Caco-2 (cell line): ENCODE results near the gene ARHGAP29. TPM values are rescaled to one million over a fixed set of nuclear protein-coding genes. Genes with fewer than 3 reads are reported as not detected.

Experiments used
- BruUV-seq: library from RNA; stranded (reverse); fragments of 400-500 nt; replicated peaks from 2 replicates; lab custom pipeline; 2021; lab: Mats Ljungman, UMichigan
- CTCF ChIA-PET: fragments of 300-600 bp; sonication (Branson Sonifier 250); formaldehyde crosslinking; loops from one replicate; lab custom pipeline; 2022; ENCODE audit warnings: antibody characterized with exemption; lab: Charles Lee
- POLR2A ChIA-PET: fragments of 300-600 bp; sonication (Branson Sonifier 250); formaldehyde crosslinking; loops from one replicate; lab custom pipeline; 2022; ENCODE audit warnings: antibody characterized with exemption; lab: Charles Lee
- DNase-seq, 2 experiments: peaks; one replicate each; pipeline versions ENCODE4 v3.0.0 to v3.0.0-alpha.2; 2020 to 2022
- H3K27me3 ChIP-seq: replicated peaks from 2 replicates; pipeline ENCODE4 v1.6.0; 2011; ENCODE audit warnings: low read length; ENCODE audit not compliant: control insufficient read depth, insufficient read depth
- H3K36me3 ChIP-seq: 2 replicates; pipeline ENCODE4 v1.5.1; 2011; ENCODE audit warnings: low read length; ENCODE audit not compliant: control insufficient read depth, insufficient read depth
- H3K4me1 ChIP-seq: fragments of 250-450 bp; sonication (Bioruptor Pico); 2 replicates; pipeline ENCODE4 v1.5.1; 2020; ENCODE audit warnings: mild to moderate bottlenecking
- H3K4me3 ChIP-seq: 2 replicates; pipeline ENCODE4 v1.5.1; 2011; ENCODE audit warnings: low read depth, mild to moderate bottlenecking, control low read depth, low read length
- H3K9me3 ChIP-seq: fragments of 250-450 bp; sonication (Bioruptor Pico); 2 replicates; pipeline ENCODE4 v1.5.1; 2020; ENCODE audit warnings: mild to moderate bottlenecking, moderate library complexity
- H3K27ac Mint-ChIP-seq: one replicate; pipeline ENCODE4 v1.8.0; 2022; ENCODE audit warnings: mixed read lengths; ENCODE audit not compliant: unreplicated experiment
- H3K27me3 Mint-ChIP-seq: one replicate; pipeline ENCODE4 v1.8.0; 2022; ENCODE audit warnings: mixed read lengths; ENCODE audit not compliant: insufficient read depth, unreplicated experiment
- H3K36me3 Mint-ChIP-seq: one replicate; pipeline ENCODE4 v1.8.0; 2022; ENCODE audit warnings: mild to moderate bottlenecking, mixed read lengths; ENCODE audit not compliant: insufficient read depth, unreplicated experiment
- H3K4me1 Mint-ChIP-seq: one replicate; pipeline ENCODE4 v1.8.0; 2022; ENCODE audit warnings: low read depth, mixed read lengths; ENCODE audit not compliant: unreplicated experiment
- H3K4me3 Mint-ChIP-seq: one replicate; pipeline ENCODE4 v1.8.0; 2022; ENCODE audit warnings: mild to moderate bottlenecking, moderate library complexity, mixed read lengths; ENCODE audit not compliant: unreplicated experiment
- H3K9me3 Mint-ChIP-seq: one replicate; pipeline ENCODE4 v1.8.0; 2022; ENCODE audit warnings: mixed read lengths; ENCODE audit not compliant: unreplicated experiment
- CTCF ChIP-seq, 2 experiments: fragments of 200-600 bp in 1 of 2; IDR thresholded peaks; 1 replicate in 1 of 2; 2 replicates in 1 of 2; pipeline versions ENCODE4 v1.5.1 to v1.8.0; 2011 to 2022; ENCODE audit warnings: antibody characterized with exemption in 1 of 2, control low read depth in 1 of 2, inconsistent platforms in 1 of 2, low read depth in 1 of 2, low read length in 1 of 2, mild to moderate bottlenecking in 1 of 2, moderate library complexity in 1 of 2; ENCODE audit not compliant: insufficient read depth in 1 of 2, severe bottlenecking in 1 of 2, unreplicated experiment in 1 of 2
- intact Hi-C: fragments of 100-400 bp; cut with micrococcal nuclease; formaldehyde crosslinking; loops from one replicate; pipeline ENCODE4 v1.10.0; 2022; ENCODE audit not compliant: unreplicated experiment
- total RNA-seq: library from RNA; stranded (reverse); gene quantifications from 2 replicates; pipeline ENCODE4 v1.2.3, GENCODE V29; 2022

The ARHGAP29 gene
- total RNA-seq, 1 experiment from 2014 or later, result 30.3 TPM

- no peak for TF ChIP-seq CTCF (IDR thresholded peaks at IDR 0.05; ENCODE audit: insufficient read depth in 1 of 2, low read depth in 1 of 2, low read length in 1 of 2, severe bottlenecking in 1 of 2, unreplicated experiment in 1 of 2)
- POLR2A ChIA-PET, result no interaction called here
- BruUV-seq, result no TSS peak
These were observed 20.1 kb upstream of the ARHGAP29 start for GRCh38 chr1:94257444-94257843.

GRCh38 chr1:94255476-94255875, 18.1 kb upstream of the ARHGAP29 start:
- Histone ChIP-seq H3K27me3 (no peaks in the 10 kb centered on the region), H3K36me3 (no peaks in the 10 kb centered on the region), H3K9me3 (no peaks in the 10 kb centered on the region), H3K4me1 (peaks cover 18% of the 10 kb centered on the region; the same call in 1 of the 2 replicates), H3K4me3 (no peak overlapping the region)
- H3K4me1 Mint-ChIP-seq, result peaks cover 6% of the 10 kb centered on the region
- no peaks in the 10 kb centered on the region for H3K9me3 Mint-ChIP-seq
- POLR2A ChIA-PET, result no interaction called here
- H3K36me3 Mint-ChIP-seq, result no peaks in the 10 kb centered on the region
- CTCF ChIA-PET, result no interaction called here
- intact Hi-C loops, result no loop called here
- no peak overlapping the region for H3K27ac Mint-ChIP-seq
- H3K4me3 Mint-ChIP-seq, result no peak overlapping the region
- no TSS peak for BruUV-seq
- H3K27me3 Mint-ChIP-seq, result no peaks in the 10 kb centered on the region
- DNase-seq, result no peak
- no peak for TF ChIP-seq CTCF (IDR thresholded peaks at IDR 0.05; ENCODE audit: insufficient read depth in 1 of 2, low read depth in 1 of 2, low read length in 1 of 2, severe bottlenecking in 1 of 2, unreplicated experiment in 1 of 2)

More at GRCh38 chr1:94257444-94257843, 20.1 kb upstream of the ARHGAP29 start:
- Histone ChIP-seq H3K27me3 (no peaks in the 10 kb centered on the region), H3K4me3 (no peak overlapping the region), H3K36me3 (no peaks in the 10 kb centered on the region), H3K9me3 (no peaks in the 10 kb centered on the region), H3K4me1 (0 out of 2 replicates have a peak, but pooled peaks cover 6% of the 10 kb centered on the region)
- Mint-ChIP-seq H3K27ac (no peak overlapping the region), H3K4me1 (peaks cover 6% of the 10 kb centered on the region), H3K9me3 (no peaks in the 10 kb centered on the region), H3K27me3 (no peaks in the 10 kb centered on the region), H3K4me3 (no peak overlapping the region), H3K36me3 (no peaks in the 10 kb centered on the region)
- no peak for DNase-seq
- CTCF ChIA-PET, result no interaction called here
- intact Hi-C loops, result no loop called here

- CTCF ChIA-PET, result no interaction called here
- POLR2A ChIA-PET, result interaction anchor here (0.6 kb wide), 1 partner anchor 703 kb away, joined by 3 read pairs; no protein-coding TSS in a partner anchor
- Mint-ChIP-seq H3K27me3 (no peaks in the 10 kb centered on the region), H3K4me3 (no peak overlapping the region), H3K36me3 (no peaks in the 10 kb centered on the region), H3K27ac (no peak overlapping the region), H3K9me3 (no peaks in the 10 kb centered on the region), H3K4me1 (peaks cover 6% of the 10 kb centered on the region)
- intact Hi-C loops, result loop anchor here (5.0 kb wide), 1 partner anchor 43 kb away; no protein-coding TSS in a partner anchor
- no TSS peak for BruUV-seq
- H3K27me3 ChIP-seq, result no peaks in the 10 kb centered on the region
- DNase-seq, result no peak
- peaks cover 26% of the 10 kb centered on the region; the same call in 1 of the 2 replicates for H3K4me1 ChIP-seq
- H3K9me3 ChIP-seq, result no peaks in the 10 kb centered on the region
- H3K4me3 ChIP-seq, result no peak overlapping the region
- no peaks in the 10 kb centered on the region for H3K36me3 ChIP-seq
- TF ChIP-seq CTCF (IDR thresholded peaks at IDR 0.05; ENCODE audit: insufficient read depth in 1 of 2, low read depth in 1 of 2, low read length in 1 of 2, severe bottlenecking in 1 of 2, unreplicated experiment in 1 of 2), result no peak
These were observed 16.9 kb upstream of the ARHGAP29 start for GRCh38 chr1:94254073-94254810.
